ENCODE data around the gene ADGRF3.
"Not testable (repeated sequence)": the region's sequence is repeated elsewhere in the genome, so short reads cannot be mapped to it uniquely, and the experiment has no call there.

The ADGRF3 gene

DNA sequence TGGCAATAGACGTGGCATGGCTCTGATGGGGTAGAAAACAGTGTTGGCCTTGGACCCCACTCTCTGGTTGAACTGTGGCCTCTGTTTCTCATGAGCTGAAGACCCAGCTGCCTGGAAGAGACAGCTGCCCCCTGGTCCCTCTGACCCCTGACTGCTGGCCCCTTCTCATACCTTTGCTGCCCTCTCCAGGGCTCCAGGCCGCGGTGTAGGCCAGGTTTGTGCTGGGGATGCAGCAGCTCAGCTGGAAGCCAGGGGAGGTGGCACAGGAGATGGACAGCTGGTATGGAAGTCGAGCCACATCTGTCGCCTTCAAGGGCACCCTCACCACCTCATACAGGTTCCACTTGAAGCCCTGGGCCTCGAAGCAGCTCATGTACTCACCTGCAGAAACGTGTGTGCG lies 32.3 kb downstream of the ADGRF3 start:
- DNase-seq, result no peak

DNA sequence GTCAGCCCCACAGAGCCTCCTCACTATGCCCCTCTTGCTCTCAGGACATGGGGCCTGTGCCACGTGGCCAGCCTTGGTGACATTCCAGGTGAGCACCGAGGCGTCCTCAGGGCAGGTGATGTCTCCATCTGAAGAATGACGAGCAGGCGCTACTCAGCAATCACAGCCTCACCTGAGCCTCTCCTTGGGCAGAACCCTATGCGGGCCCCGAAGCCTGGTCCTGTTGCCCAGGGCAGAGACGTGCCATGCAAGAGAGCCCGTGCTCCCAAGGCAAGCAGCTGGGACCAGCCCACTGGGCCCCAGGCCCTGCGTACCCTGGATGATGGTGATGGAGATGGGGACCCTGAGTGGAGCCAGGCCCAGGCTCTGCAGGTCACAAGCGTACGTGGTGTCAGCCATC lies 33.1 kb downstream of the ADGRF3 start:
- DNase-seq, result no peak

DNA sequence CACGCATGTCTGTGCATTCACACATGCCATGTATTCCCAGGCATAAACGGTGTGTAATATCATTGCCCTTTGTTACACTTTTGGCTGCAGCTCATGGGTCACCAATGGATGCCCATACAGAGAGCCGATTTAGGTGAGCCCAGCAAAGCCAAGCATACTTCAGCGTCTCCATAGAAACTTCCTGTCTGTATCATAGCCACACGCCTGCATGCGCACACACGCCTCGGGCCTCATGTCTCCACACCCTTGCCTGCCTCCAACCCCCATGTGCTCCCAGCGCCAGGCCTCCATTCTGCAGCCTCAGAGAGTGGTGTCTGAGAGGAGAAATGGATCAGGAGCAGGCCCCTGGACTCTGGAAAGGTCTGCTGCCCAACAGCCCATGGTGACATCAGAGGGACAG lies 34.1 kb downstream of the ADGRF3 start:
- DNase-seq, result no peak

DNA sequence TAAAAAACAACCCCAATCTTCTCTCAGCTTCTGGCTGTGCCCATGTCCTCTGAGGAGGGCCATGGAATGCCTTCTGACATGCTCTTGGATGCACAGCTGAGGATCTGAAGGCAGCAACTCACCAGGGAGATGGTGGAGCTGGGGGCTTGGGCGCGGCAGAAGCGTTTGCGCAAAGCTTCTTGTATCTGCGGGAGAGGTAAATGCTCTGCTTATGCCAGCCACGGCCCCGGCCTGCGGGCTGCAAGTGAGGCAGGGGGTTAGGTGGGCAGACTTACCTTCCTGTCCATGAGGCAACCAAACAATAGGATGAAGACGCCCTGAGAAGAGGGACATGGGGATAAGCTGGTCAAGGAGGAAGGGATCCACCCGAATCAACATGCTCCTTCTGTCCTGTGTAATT lies 36.7 kb downstream of the ADGRF3 start:
- DNase-seq, result no peak

DNA sequence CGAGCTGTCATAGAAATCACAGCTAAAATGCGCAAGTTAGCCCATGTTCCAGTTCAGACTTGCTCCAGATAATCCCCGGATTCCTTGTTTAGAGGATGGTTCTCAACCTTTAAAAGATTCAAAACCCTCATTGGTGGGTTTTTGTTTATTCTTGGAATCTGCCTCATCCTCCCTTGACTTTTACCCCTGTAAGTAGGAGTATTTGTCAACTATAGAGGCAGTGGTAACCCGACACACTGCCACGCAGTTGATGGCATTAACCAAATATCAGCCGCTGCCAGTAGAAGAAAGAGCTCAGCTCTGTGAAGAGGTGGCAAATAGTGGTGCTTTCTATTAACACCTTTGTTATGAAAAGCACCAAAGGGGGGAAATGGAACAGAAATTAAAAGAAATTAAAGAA lies 41.0 kb downstream of the ADGRF3 start:
- no peak for DNase-seq

DNA sequence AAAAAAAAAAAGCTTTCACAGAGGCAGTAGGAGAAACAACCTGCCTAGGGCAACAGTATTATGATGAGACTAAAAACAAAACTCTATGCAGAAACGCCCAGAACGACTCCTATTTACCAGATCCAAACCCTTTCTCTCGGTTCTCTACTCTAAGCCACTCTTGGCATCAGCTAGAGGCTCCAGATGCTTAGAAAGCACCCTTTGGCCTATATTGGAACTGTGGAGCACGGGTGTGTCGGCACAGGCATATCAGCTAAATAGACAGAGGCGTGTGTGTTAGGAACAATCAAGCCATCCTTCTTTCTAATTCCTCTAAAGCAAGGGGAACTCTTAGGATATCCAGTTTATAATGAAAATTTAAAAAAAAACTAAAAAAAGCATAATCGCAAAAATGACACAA lies 41.5 kb downstream of the ADGRF3 start:
- not testable (repeated sequence) for DNase-seq

DNA sequence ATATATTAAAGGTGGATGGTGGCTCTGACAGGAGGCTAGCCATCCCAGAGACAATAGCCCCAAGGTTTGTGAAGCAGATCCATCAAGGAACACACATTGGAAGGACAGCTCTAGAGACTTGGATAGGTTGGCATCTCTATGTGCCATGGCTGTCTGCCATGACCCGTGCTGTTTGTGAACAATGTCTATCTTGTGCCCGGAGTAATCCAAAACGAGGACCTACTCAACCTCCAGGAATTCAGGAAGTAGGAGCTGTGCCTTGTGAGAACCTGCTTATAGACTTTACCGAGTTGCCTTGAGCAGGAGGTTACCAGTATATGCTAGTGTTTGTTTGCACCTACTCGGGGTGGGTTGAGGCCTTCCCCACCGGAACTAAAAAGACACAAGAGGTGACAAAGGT lies 43.7 kb downstream of the ADGRF3 start:
- no peak for DNase-seq

DNA sequence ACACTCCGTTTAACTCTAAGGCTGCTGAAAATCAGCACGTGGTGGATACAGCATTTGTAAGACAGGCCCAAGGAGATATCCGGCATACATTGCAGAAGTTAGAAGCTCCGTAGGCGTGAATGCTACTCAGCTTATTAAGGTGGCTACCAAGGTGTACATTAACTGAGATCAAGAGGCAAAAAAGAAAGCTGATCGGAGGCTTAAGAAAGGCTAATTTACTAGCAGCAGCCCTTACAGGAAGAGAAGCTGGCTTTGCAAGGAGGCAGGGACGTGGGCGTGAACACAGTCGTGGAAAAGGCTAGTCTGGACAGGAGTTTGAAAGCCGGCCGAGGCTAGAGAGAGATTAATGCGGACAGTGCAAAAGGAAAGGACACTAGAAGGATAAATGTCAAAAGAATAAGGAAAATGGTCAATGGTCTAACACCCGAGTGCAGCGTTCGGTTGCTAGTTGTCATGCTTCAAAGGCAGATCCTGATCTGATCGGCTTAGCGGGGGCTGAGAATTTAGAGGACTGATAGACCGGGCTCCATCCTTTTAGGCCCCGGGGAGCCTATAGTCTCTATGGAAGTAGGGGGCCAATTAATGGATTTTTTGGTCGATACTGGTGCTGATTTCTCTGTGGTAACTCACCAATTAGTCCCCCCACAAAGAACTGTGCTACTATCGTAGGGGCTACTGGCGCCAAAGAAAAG lies 46.2 kb downstream of the ADGRF3 start:
- peak in 1 of 2 donors; percentile 5 for DNase-seq

DNA sequence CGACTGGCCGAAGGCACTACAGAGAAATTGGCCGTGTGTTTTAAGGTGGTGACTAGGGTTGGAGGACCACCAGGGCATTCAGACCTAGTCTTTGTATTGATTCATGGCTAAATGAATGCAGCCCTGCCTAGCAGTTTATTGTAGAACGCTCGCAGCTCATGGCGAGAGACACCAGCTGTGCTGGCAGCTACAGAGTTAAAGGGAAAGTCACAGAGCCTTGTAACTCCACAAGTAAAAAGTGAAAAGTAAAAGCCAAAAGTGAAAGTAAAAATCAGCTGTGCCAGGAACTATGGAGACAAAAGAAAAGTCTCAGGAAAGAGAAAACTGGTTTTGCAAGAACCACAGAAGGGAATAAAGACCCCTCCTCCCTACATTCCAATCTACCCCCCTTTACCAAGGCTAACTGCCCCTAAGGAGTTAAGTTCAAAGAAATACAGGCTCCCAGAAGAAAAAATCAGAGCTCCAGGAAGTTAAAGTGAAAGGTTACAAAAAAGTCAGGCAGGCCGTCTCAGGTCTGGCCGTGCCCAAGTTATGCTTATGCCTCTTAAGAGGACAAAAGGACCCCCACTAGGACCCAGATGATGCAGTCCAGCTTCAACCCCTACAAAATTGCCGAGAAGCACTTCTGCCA lies 47.0 kb downstream of the ADGRF3 start:
- DNase-seq, result peak; percentile 7 to 9

DNA sequence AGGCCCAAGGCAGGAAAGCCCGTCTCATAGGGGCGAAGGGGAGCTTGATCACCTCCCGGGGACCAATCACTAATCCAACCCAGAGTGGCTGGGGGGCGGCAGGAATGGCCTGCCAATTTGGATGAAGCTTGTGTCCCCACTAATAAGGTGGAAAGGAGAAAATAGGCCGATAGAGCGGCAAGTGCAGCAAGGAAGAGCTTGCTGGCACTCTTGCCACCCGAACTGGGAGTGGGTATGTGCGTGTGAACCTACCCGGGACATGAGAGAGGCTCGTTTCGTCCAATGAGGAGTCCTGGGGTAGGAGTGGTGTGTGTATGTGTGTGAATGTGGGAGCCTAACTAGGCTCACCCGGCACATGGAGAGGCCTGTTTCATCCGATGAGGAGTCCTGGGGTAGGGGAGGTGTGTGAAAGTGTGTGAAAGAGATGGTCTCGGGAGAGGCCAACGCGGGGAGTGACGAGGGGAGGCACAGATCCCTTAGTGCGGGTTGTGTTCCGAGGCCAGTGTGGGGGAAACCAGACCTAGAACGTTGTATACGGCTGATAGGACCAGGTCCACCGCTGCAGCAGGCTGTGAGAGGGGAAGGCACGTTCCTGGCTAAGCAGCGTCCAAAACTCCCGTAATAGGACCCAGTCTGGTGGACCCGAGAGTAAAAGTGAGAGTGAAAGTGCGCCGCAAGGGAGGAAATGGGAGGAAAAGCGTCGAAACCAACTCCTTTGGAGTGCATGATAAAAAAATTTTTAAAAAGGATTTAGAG lies 47.8 kb downstream of the ADGRF3 start:
- DNase-seq, result peak; percentile 27 to 36

DNA sequence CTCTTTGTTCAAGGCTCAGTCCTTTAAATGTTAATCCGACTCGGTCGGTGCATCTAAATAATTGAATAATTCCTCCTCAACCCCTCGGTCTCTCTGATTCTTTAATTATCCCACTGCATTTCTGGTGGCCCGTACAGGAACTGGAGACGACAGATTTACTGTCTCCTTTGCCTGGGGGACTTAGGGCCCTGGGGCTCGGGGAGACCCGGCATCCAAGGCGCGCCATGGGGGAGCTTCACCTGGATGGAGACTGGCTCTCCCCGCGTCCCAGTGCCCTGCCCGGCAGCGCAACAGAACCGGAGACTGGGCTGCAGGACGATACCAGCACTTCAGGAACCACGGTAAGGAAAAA lies 48.3 kb downstream of the ADGRF3 start:
- no peak for DNase-seq

DNA sequence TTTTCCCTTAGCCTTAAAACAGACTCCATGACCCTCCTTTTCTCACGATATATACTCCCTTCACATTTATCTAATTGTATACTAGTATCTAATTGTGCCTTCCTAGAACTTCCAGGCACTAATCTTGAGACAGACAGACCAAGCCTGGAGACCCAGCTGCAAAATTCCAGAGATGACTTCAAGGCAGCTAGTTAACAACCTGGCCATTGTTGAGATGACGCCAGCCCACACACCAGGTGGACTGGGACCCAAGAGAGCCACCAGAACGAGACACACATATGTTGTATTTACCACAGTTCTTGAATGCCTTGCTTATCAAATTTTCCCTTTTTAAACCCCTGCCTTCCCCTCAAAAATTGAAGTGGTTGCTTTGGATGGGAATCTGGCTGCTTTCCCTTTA lies 49.5 kb downstream of the ADGRF3 start:
- DNase-seq, result no peak

DNA sequence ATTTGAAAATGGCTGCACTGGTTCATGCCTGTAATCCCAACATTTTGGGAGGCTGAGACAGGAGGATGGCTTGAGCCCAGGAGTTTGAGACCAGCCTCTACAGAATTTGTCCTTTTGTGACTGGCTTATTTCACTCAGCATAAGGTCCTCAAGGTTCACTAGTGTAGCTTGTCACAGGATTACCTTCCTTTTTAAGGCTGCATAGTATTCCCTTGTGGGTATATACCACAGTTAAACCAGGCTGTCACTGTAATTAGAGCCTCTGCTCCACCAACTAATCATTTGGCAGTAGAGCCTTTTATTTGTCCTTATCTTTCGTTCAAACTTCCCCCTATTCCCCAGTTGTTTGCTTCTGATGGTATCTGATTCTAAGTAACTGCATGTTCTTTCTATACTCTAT lies 51.1 kb downstream of the ADGRF3 start:
- no peak for DNase-seq

DNA sequence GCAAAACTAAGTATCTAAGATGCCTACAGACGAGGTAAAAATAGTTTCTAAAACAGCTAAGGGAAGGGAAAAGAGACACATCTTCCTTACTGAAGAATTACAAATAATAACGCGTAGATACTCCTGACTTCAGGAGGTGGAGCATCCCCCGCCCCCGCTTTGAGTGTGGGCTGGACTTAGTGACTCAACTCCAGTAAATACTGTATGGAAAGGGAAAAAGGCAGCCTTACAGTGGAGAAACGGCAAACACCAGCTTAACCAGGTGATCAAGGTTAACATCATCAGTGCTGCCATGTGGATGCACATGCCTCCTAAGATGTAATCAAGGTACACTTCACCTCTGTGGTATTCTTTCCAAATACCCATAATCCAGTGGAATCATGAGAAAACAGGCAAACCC lies 53.9 kb downstream of the ADGRF3 start:
- no peak for DNase-seq

DNA sequence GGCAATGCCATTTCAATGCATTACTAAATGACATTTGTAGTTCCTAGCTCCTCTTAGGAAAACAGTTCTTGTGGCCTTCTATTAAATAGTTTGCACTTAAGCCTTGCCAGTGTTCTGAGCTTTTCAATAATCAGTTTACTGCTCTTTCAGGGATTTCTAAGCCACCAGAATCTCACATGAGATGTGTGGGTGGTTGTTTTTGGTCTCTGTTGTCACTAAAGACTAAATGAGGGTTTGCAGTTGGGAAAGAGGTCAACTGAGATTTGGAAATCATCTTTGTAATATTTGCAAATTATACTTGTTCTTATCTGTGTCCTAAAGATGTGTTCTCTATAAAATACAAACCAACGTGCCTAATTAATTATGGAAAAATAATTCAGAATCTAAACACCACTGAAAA lies 56.6 kb downstream of the ADGRF3 start:
- DNase-seq, result no peak

DNA sequence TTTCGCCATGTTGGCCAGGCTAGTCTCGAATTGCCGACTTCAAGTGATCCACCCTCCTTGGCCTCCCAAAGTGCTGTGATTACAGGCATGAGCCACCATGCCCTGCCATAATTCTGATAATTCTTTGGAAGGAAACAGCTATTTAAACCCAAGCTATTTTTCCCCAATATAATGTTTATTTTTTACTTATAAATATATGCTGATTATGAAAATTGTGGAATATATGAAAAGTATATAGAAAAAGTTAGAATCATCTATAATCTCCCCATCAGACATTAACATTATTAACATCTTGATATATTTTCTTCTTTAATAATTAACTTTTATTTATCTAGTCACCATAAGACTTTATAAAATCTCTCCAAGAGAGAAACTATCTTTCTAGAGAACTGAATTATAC lies 60.7 kb downstream of the ADGRF3 start:
- DNase-seq, result no peak

DNA sequence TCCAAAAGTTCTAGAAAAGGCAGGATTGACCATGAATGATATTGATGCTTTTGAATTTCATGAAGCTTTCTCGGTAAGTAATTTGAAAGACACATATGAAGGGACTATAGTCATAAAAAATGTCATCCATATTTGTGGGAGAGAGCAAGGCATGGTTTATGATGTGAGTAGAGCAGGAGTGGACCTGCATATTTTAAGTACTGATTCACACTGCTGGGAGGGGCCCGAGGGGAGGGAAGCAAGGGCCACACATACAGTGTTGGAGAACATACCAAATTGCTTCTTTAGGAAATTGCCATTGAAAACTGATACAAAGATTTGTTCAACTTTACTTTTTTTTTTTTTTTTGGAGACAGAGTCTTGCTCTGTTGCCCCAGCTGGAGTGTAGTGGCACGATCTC lies 62.5 kb downstream of the ADGRF3 start:
- DNase-seq, result no peak

DNA sequence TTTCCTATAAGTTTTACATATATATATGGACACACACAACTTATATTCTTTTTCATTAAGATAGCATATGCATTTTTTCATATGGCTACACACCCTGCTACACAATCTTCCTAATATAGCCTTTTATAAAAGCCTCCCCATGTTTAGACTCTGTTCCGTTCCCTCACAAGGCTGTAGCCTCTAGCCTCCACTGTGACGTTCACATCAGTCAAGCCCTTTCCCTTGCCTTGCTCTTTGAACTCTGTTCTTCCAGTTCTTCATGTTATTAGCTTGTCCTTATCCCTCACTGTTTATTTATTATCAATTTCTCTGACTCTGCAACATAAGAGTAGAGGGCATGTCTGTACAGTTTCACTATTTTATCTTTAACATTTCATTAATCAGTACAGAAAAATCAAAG lies 63.0 kb downstream of the ADGRF3 start:
- DNase-seq, result no peak

DNA sequence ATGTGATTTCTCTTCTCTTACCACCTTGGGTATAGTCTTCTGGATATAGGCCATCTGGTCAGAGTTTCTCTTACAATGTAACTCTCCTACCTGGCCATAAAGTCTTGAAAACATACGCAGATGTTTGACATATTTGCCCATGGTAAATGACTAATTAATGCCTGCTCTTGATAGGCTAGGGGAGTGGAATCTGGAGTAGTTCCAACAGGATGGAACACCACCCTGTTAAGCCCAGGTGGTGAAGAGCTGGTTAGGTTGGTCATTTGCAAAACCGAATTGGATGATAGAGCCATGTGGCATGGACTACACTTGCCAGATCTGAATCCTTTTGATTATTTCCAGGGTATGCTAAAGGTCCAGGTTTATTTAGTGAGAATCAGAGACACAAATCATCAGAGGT lies 65.4 kb downstream of the ADGRF3 start:
- DNase-seq, result no peak

DNA sequence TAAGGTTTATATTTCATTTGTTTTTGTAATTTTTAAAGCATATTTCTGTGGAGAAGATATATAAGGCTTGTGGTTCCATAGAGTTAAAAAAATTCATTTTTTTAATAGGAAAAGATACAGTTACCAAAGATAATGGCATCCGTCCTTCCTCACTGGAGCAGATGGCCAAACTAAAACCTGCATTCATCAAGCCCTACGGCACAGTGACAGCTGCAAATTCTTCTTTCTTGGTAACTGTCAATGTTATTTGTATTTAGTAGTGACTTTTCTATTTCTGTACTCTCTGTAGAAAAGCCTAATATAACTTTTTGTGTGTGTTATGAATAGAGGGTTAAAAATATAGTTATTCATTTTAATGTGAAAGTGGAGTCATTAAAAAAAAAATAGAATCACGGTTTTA lies 66.7 kb downstream of the ADGRF3 start:
- no peak for DNase-seq

DNA sequence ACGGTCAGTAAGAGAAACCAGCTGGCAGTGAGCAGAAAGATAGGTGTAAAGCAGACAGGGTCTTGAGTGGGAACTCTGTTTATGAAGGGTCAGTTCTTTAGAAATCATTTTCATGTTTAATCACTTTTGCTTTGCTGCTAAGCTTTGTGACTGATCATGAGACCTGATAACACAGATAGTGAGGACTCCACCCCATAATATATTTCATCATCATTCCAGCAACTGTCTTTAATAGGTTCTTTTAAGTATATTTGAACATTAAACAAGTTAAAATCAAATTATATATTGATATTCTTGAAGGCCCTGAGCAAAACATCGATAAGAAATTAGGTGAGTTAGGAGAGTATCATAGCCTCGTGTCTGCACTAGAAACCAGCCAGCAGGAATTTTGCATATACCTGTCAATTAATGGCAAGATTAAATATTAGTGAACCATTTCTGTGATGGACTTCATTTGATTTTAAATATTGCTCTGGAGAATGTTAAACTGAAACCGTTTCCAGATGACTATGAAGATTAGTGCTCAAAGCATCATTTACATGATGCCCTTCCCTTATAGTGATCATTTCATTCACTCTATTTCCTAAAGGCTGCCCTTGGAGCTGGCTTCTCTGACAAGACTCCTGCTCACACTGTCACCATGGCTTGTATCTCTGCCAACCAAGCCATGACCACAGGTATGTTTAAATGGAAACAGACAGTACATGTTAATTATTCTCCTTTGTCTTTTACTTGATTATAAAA lies 69.9 kb downstream of the ADGRF3 start:
- DNase-seq, result no peak

DNA sequence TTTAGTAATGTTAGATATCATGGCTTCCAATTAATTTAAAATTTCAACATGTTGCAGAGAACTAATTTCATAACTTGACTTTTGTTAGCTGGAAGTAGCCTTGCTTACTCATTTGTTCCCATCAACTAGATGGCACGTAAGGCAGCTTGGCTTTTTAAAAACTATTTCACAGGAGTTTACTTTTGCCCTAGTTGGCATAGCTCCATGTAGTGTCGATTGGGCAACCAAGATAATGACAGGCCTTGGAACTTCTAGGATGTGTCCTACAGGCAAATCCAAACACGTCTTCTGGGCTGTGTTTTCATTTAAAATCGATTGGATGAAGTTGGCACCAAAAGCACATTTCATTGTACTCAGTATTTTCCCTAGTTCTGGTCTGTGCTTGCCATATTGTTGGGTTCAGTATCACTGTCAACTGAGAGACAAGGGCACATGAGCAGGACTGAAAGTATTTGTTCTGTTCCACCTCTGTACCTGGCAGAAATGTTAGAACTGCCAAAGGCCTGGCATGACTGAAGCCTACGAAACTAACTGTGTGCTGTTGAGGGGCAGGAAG lies 72.5 kb downstream of the ADGRF3 start:
- no peak for DNase-seq

DNA sequence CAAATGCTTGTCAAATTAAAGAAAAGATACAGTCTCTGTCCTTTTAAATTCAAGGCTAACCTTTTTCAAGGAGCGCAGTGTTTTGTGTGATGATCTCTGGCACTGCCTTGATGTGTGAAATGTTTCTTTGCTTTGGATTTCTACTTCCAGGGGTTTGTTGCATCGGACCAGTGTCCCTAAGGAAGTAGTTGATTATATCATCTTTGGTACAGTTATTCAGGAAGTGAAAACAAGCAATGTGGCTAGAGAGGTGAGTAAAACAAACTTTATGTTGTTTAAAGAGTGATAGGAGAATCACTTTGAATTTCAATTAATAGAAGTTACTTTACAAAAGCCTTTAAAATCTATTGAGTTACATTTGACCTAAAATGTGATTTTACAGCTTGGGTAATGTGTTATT lies 73.1 kb downstream of the ADGRF3 start:
- no peak for DNase-seq
